SHP77 treated with DMSO at 0.1 percent for 48 hours (cell line): ENCODE measurements around the gene CACNA2D1.
A peak's percentile ranks its signal among the peaks of the same experiment; 100 is the strongest.

Experiments used
- DNase-seq: peaks from one replicate; lab custom pipeline; 2025; lab: John Stamatoyannopoulos, UW

Gene CACNA2D1

DNA sequence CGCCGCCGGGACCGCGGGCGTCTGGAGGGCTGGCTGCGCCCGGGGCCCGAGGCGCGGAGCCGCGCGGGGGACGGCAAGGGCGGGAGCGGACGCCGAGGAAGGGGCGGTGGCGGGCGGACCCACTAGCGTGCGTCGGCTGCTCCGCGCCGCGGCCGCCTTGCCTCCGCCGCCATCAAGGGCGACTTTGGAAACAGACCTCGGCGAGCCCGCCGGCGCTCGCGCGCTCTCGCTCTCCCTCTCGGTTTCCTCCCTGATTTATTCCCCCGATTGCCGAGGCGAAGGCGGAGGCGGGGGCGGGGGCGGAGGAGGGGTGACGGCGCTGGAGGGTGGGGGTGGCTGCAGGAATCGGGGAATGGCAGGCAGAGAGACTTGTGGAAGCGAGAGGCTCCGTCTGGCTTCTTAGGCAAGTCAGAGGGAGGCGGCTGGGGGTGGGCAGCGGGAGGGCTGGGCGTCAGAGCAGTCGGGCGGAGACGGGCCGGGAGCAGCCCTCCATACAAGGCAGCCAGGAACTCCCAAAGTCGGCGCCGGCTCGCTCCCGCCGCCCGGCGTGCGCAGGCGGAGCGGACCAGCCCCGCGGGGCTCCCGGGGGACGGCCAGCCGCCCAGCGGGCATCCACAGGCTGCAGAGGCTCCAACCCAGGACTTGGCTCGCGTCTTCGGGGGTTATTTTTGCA, at the start of gene CACNA2D1:
CACNA2D1 (minus strand) TSS at position 231 of the 673 bp plus-strand sequence.
- peak; percentile 58 for DNase-seq

DNA sequence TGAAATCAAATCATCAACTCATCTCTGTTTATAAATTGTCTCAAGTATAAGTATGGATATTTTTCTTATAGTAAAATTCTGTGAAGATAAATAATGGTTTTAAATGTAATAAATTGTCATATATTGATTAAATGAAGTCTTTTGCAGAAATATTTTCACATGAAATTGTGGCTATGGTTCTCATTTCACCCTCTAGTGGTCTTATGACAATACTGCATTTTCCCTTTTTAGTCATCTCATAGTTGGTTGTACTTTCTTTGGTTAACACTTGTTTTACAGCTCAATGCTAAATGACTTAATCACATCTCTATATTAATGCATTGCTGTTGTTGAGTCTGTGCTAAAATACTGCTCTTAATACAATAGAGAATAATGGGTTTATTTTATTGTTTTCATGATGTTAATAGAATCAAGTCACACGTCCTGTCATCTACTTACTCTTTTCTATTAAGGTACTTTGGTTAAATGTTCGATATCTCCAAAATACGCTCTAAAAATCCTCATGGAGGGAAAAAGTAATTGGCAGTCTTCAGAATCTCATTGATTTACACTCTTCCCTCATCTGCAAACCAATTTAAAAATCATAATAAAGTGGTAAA, 38.0 kb upstream of the CACNA2D1 start:
- peak; percentile 1 for DNase-seq

DNA sequence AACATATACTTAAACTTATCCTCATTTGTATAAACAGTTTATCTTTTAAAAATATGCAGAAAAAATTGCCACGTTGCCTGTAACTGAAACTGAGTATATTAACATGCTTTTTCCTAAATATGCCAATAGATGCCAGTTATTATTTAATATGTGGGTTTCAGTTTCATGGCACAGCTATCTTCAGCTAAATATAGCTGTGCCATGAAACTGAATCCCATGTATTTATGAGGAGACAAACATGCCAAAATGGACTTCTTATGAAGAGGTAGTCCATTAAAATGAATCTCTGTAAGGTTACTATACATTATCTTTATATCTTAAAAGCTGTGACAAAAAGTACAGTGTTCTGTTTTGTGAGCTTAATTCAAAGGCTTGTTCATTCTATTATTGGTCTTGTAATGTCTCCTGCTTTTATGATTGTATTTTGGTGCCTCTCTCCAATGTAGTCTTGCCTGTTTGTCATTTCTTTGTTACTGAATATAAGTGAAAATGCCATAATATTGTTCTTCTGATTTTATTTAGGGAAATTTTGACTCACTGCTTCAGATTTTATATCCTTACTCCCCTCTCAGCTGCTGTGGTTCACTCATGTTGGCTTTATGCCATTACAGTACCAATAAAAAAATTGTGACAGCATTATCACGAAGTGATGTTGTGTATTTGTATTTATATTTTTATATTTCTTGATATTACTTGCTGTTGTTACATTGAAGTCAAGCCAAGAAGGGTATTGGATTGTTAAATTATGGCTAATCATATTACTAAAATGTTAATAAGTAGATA, 34.3 kb upstream of the CACNA2D1 start:
- DNase-seq = peak; percentile 35

DNA sequence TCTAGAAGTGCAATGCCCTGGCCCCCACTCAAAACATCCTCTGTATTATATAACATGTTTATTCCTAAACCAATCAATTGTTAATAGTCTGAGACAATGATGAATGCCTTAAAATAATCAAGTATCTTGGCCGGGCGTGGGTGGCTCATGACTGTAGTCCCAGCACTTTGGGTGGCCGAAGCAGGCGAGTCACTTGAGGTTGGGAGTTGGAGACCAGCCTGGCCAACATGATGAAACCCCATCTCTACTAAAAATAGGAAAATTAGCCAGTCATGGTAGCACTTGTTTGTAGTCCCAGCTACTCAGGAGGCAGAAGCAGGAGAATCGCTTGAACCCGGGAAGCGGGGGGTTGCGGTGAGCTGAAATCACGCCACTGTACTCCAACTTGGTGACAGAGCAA, 29.4 kb upstream of the CACNA2D1 start:
- DNase-seq = no peak

DNA sequence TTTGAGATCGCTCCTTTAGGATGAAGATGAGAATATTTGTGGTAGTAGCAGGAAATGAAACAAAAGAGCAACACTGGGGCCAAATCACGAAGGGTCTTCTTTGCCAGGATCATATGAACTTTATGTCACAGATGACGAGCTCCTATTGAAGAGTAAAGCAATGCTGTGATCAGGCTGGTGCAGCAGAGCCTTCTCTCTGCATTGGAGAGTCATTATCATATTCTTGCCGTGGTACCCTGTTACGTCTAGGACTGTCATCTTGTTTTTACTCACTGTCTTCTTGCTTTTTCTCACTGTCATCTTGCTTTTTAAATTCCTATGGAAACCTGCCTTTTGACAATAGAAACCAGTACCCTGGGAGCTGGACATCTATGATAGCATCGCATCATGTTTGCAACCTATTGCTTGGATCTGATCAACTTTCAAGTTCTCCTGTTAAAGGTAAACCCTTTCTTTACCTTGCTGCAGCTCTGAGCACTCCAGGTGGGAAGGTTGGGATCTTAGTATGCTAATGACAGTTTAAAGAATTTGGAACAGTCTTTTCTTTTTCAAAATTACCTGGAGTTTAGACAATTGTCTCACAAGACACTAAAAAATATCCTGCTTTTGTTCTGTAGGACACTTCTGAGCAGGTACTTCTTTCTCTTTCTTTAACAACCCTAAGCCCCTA, 27.9 kb upstream of the CACNA2D1 start:
- no peak for DNase-seq

DNA sequence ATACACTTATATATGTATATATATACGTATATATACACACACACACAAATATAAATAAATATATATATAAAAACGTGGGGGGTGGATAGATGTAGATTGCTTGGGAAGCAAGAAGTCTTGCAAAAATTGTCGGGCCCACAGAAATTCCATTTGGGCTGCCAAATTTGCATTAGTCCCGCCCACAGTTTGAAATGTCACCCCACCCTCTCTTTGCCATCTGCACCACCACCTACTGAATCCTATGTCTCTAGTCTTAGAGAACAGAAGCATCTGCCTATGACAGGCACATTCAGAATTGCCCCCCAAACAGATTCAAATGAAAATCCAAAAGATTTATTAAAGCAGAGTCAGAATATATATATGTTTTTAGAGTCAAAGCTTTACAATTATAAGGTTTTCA, 25.6 kb upstream of the CACNA2D1 start:
- no peak for DNase-seq

DNA sequence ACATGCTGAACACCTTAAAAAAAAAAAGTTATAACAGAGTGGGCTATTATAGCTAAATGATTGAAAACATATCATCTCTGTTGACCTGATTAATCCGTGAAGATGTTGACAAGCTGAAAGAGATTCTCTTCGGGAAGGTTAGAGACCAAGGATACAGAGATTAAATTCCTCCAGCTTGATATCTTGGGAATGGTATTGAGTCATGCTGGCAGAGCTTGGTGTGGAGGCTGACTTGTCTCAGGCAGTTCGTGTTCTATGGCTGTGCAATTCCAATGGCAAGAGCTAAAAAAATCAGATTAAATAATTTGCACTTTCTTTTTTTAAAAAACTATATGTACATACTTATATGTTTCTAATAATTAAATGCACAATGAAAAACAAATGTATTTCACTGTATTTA, 24.9 kb upstream of the CACNA2D1 start:
- DNase-seq = no peak

DNA sequence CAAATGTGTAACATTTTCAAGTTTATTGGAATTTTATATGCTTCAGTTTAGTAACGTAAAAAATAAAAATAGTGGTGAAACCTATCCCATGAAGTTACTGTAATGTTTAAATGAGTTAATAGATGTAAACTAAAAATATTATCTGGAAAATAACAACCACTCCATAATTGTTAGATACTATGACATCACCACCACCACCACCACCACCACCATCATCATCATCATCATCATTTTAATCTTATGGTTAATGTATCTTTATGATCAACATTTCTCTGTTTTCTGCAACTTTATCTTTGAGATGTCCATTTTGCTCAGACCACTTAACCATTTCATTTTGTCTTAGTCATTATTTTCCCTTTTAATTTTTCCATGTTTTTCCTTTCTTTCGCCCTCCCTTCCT, 23.4 kb upstream of the CACNA2D1 start:
- DNase-seq = no peak

DNA sequence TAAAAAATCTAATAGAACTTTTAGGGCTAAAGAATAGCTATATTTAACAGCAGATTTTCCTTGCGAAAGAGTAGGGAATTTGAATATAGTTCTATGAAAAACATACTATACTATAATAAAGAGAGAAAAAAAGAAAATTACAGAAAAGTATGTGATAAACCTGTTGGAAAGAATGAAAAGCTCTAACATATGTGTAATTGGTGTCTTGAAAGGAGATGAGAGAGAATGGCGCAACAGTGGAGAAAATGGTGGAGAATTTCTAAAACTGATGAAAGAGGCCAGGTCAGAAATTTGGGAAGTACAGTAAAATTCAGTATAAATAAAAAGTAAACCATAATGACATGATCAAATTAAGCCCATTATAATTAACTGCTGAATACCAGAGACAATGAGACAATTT, 20.8 kb upstream of the CACNA2D1 start:
- no peak for DNase-seq

DNA sequence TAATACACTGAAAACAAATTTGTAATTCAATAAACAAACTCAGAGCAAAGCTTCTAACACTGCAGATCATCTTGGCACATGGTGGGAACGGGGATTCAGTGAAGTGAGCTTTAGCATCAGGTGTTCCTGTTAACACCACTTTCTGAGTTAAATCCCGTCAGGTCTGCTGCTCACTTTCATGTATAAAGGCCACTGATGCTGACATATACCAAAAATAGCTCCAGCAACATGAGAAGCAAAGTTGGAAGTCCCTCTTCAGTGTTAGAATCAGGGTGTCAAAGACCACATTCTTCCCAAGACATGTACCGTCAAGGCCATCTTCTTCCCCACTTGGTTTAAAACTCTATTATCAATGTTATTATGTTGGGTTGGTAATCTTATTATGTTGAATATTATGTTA, 11.7 kb upstream of the CACNA2D1 start:
- no peak for DNase-seq

DNA sequence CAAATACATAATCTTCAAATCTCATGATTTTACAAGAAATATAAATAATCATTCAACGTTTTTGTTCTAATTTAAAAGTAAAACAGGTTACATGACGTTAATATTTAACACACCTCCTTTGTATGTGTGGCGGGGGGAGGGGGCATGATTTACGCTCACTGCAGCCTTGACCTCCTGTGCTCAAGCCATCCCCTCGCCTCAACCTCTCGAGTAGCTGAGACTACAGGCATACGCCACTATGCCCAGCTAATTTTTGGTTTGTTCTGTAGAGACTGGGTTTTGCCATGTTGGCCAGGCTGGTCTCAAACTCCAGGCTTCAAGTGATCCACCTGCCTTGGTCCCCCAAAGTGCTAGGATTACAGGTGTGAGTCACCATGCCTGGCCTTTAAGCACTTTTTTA, 7.2 kb upstream of the CACNA2D1 start:
- no peak for DNase-seq

DNA sequence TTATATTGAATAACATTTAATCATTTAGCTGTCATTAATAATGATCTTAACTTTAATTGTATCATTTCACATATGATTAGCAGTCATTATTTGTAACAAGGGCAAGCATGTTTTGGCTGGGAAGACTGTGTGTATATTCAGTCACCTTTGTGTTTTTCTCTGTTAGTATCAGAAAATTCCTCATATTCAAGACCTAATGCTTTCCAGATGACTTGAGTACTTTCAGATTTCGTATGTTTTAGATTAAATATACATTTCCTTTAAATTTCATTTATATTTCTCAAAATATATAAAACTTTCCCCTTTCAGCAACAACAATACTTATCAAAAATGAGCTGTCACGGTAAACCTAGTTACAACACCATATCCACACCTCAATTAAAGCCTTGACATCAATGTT, 6.3 kb upstream of the CACNA2D1 start:
- DNase-seq = no peak

DNA sequence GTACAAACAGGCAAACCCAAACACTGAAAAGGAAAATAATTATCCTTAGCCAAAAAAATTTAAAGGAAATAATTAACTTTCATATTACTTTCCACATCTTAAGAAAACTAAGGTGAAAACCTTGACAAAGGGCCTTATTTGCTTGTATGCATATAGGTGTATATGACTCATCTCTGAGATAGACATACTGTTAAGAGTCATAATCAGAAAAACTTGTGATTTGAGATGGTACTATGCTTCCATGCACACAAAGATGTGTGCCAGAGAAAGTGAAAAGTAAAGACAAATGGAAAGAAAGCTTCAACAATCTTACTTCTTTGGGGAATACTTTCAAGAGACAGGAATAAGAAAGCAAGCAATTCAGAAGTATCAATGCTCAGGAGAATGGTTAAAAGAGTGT, 3.3 kb upstream of the CACNA2D1 start:
- DNase-seq = no peak

DNA sequence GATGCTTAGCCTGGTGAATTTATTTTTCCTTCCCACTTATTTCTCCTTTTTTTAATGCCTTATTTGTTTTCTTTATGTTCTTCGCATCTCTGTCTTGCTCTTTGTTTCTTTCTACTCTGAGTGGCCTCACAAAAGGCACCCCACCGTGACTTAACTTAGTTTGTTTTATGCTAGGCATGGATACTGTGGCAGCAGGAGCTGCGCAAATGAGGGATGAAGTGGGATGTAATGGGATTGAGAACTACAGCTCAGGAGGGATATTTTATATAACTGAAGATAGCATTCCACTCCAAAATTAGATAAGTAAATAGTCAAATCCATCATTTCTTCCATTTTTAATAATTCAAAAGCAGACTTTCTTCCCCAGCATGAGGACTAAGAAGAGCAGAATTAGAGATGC, 1.7 kb upstream of the CACNA2D1 start:
- no peak for DNase-seq

DNA sequence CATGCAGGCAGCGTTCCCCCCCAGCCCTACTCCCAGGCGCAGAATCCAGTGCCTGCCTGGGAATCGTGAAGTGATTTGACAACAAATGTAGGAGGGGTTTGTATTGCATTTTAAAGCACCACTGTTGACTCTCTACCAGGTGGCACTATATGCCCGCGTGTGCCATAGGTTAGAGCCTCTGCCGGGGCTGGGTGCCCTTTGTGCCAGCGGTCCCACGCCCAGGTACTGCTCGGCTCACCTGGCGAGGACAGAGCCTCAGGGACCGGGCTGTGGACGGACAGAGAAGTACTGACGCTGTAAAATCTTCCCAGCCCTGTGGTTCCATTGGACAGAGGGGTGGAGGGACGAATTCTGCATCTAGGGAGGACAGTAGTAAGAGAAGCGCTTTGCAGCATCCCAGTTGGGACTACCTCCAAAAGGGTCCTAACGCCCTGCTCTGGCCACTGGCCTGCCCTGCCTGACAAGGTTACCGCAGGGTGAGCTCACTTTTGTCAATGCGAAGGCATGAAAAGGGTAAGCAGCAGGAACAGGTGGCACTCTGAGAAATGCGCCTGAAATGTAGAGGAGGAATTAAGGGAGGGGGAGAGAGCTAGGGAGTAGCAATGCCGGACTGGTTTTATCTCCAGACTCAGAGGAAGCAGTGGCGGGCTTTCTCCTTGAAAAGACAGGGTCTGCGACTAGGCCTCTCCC, 788 bp upstream of the CACNA2D1 start:
- peak; percentile 81 for DNase-seq

DNA sequence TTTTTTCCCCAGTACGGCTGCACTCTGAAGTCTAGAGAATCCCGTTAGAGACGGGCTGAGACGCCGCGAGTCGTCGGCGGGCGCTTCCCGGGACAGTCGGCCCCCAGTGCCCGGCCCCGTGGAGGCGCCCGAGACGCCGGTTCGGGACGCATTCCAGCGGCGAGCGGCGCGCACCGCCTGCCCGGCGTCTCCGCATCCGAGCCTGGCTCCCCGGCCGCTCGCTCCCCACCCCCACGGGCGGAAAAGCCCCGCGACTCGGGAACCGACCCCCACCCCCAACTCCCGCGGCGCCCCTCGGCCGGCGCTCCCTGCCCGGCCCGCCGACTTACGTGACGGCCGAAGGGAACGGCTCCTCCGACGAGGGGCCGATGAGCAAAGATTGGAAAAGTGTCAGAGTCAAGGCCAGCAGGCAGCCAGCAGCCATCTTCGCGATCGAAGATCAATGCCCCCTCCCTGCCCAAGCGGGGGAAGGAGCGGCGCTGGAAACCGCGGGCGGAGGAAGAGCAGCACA, 486 bp downstream of the CACNA2D1 start:
- DNase-seq = no peak

DNA sequence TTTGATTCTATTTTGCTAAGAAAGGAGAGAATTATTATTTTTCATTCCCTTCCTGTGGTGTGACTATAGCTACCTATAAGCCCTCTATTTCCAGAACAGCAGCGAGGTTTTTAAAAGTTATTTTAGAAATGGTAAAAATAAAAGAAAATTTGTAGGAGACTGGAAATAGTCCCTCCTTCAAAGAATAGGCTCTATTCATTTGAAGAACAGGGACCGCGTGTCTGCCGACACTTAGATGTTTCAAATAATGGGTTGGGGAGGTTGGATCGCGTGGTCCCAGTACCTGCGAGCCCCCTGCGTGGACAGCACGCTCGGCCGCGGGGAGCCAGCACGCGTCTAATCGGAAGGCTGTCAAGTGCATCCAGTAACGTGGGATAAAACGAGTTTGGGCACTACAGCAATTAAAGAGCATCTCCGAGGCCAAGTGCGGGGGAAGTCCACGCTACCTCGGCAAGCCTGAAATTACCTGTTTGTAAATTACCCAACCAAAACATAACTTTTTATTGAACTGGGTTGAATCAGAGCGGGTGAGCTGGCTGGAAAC, 1.0 kb downstream of the CACNA2D1 start:
- peak; percentile 23 for DNase-seq

DNA sequence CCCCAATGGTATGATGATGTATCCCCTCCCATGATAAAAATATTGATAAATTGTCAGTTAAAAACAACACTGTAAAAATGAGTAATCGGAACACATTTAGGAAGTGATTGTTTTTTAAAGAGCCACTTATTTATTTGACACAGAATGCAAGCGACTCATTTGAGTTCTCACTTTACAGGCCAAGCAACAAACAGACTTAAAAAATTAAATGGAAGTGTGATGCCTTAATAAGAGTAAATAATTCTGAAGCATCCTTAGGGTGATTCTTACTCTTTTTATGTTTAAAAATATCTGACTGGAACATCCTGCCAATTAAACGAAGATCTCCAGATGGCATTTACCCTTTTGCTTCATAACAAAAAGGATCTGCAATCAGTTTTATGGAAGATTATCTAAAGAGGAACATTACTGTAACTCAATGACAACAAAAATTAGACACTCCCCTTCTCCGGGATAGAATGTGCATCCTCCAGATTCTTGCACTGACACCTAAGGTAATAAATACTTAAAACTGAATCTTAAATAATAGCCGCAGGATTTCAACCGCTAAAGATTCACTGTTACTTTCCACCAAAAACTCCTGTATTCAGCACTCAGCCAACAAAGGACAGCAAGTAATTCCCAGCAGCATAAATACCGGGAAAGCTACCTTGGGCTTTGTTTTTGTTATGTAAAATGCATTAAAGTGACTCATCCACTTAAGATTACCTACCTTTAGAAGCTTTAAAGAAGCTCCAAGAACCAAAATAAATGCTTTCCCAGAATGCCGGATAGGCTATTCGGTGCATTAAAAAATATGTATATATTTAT, 1.7 kb downstream of the CACNA2D1 start:
- DNase-seq = peak; percentile 23

DNA sequence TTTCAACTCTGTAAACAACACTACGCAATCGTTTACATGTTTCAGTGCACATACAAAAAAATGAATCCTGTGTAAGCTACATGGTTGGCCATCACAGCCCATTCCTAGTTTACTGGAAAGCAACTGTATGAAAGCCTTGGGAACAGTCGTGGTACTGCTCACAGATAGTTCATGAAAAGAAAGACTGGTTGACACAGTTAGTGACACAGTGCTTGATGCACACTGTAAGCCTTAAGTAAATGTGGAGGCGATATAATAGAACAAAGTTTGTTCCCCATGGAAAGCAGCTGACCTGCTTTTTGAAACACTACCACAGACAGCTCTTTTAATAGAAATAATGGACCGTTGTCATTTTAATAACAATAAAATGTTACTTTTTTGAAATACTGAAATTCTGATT, 5.1 kb downstream of the CACNA2D1 start:
- no peak for DNase-seq

DNA sequence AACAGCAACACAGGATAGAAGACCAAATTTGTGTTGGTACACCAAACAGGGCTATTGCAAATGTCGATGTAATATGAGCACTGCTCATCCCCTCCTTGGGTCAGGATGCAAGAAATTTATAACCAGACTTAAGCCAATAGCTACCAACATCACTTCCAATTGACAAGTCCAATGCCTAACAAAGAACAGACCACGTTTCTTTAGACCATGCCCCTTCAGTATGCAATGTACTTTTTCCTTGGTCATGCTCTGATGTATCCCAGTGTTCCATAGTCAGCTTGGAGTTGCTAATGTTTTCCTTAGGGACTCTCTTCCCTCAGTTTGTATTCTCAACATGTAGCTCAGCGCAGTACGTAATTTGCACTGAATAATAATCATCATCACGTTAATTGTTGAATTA, 7.8 kb downstream of the CACNA2D1 start:
- no peak for DNase-seq
